HG02840 (cell line): ENCODE measurements around the gene SLC38A3.

Source experiments
- ATAC-seq: cut with Tn5 transposase; IDR thresholded peaks from one replicate; pipeline ENCODE4 v1.9.1; 2021; ENCODE audit warnings: mild to moderate bottlenecking, moderate library complexity, moderate number of reproducible peaks; ENCODE audit not compliant: unreplicated experiment, low FRiP score

The SLC38A3 gene

DNA sequence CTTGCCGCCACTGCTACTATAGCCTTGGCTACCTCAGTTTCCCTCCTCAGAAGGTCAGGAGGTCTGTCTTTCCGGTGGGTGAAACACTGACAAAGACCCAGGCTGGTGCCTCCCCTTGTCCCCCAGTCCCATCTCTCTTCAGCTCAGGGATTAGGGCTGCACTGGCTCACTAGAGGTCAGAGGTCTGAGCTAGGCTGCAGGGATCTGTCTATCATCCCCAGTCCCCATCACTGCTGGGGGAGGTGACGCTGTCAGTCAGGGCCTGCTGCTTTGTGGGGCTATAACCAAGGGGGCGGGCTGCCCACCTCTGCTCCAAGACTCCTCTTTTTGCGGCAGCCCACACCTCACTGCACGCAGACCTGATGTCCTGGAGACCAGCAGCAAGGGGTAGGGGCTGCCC is 36.3 kb upstream of the SLC38A3 start:
- no peak for ATAC-seq

DNA sequence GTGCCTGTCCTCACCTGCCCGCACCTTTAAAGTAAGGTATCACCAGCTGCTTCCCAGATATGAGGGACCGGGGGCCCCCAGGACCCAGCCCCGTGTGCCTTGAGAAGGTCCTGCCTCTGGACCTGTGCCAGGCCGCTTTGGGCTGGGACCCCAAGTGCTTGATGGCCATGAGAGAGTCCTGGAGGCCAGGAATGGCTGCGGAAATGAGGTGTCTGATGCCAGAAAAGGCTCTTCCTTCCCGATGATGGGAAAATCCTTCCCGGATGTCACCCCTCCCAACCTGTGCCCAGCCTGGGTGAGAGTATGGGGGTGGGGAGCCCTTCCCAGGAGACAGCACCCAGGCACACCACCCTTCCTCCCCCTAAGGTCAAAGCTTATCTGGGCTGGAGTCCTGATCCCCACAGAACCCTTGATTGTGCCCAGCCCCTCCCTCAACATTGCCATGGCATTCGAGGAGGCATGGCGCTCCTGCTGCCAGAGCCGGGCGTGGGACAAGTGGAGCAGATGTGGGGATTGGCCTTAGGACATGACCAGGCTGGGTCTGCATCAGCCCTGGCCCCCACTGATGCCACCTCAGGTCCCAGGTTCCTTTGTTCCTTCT is 35.7 kb upstream of the SLC38A3 start:
- ATAC-seq = no peak

DNA sequence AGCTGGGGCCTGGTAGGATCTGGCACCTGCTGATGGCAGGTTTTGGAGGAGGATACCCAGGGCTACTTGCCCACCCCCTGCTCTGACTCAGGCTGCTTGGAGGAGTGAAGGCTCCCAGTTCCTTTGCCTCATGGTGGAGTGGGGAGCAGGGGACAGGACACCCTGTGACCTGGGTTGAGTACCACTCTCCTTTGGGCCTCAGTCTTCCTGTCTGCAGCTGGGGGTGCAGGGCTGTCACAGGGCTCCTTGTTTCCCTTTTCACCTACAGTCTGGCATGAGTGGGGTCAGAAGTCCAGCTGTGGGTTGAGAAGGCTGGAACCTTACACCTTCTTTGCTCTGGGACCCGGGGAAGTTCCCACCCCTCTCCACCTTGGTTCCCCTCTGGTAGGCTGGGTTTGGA is 35.2 kb upstream of the SLC38A3 start:
- ATAC-seq = no peak

DNA sequence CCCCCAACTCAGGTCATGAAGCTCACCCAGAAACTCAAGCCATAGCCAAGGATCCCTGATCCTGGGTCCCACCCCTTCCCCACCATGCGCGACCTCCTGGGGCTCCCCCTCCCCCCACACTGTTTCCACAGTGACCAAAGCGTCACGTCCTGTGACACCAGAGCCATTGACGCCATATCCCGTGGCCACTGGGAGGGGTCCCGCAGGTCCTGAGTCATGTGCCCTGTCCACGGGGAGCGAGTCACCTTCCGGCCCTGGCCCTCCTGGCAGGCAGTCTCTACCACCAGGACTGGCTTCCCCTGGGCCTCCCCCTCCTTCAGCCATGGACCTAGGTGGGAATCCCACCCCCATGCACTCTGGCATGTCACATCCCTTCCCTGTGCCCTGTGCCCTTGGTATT is 34.4 kb upstream of the SLC38A3 start:
- no peak for ATAC-seq

DNA sequence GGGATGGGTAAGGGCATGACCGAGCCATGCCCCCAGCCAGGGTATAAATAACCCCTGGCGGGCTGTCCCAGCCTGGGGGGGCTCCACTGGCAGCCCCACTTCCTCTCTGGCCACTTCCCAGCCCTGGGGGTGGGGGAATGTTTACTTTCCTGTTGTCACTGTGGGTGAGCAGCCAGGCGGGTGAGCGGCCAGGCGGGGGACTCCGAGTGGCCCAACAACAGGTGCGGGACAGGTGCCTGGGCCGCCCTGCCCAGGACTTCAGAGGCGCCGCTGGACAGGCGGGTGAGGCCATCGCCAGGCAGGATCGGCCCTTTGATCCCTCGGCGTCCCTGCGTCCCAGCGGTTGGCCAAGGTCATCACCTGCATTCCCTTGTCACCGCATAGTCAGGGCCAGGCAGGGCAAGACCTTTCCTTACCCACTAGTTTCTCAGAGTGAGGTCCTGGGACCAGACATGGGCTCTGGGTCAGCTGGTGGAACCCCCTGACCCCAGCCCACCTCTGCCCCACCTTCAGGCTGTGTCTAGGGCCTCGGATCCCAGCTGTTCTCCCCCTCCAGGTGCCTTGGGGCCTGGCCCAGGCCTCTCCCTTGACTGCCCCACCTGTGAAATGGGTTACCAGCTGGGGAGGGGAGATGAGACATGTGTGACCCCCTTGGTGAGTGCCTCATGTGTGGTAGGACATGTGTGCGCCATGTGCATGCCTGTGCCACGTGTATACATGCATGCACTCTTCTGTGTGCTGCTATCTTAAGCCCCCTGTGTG is 33.4 kb upstream of the SLC38A3 start:
- ATAC-seq = no peak

DNA sequence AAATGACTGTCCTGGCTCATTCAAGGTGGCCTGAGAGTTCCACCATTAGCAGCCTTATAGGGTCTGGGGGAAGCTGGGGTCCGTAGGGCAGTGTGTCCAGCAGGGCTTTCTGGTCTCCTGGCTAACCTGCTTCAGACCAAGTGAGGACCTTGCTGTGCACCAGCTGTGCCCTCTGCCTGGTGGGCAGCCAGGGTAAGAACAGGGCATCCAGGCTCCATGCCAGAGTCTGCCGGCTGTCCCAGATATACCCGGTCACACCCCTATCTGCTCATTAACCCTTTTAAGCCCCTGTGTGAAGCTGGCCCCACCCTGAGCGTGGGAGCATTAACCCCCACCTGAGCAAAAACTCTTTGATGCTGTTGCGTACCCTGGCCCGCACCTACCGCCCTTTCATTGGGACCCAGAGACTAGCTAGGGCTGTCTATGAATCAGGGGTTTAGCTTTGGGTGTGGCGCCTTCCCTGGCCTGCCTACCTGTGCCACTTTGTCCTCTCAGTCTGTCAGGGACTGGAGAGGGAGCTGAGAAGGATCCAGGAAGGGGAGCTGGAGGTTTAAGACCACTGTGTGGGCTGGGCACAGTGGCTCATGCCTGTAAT is 32.3 kb upstream of the SLC38A3 start:
- no peak for ATAC-seq

DNA sequence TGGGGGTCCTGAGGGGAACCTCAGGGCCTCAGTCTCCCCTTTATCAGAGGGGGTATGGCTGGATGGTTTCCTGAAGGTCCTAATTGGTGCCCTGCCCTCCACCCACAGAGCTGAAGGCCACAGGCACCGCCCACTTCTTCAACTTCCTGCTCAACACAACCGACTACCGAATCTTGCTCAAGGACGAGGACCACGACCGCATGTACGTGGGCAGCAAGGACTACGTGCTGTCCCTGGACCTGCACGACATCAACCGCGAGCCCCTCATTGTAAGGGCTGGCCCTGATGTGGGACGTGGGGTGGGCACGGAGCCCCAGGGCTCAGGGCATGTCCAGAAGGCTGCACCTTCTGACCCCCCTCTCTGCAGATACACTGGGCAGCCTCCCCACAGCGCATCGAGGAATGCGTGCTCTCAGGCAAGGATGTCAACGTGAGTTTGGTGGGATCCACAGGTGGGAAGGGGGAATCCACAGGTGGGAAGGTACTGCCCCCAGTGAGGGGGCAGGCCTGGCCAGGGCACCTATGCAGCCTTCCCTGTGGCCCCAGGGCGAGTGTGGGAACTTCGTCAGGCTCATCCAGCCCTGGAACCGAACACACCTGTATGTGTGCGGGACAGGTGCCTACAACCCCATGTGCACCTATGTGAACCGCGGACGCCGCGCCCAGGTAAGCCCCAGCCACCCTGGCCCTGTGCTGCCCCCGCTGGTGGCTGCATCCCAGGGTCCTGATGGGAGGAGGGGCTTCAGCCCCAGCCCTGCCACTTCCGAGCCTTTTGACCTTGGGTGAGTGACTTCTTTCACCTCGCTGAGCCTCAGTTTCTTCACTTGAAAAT is 31.2 kb upstream of the SLC38A3 start:
- ATAC-seq = no peak

DNA sequence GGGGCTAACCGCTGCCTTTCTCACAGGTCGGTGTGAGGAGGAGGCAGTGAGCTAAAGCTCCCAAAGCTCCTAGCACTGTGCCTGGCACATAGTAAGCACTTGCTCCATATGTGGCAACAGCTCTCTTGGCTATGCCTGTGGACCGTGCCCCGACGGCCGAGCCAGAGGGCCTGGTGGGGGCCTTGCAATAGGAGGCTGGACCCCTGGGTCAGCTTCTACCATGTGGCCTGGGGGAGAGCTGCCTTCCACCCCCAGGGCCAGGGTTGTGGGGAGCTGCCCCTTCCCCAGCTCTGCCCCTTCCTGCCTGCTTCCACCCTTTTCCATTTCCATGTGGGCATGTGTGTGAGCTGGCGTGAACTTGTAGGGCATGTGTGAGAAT is 30.6 kb upstream of the SLC38A3 start:
- ATAC-seq = no peak

DNA sequence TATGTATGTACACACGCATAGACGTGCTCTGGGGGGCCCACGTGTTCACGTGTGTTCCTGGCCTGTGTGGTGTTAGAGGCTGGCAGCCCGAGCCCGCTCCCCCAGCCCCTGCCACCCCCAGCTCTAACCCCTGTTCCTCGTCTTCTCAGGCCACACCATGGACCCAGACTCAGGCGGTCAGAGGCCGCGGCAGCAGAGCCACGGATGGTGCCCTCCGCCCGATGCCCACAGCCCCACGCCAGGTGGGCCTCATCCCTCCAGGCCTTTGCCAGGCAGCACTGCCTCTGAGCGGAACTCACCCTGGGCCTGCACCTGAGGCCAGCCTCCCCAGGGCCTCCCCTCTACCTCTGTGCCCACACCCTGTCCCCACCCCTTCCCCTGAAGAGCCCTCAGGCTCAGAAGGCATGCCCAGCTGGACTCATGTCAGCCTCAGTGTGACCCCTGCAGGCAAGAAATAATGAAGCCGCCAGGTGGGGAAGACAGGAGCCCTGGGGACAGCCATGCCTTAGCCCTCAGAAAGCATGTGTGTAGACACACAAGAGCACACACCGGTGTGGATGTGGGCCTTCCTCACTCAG is 30.0 kb upstream of the SLC38A3 start:
- ATAC-seq = no peak

DNA sequence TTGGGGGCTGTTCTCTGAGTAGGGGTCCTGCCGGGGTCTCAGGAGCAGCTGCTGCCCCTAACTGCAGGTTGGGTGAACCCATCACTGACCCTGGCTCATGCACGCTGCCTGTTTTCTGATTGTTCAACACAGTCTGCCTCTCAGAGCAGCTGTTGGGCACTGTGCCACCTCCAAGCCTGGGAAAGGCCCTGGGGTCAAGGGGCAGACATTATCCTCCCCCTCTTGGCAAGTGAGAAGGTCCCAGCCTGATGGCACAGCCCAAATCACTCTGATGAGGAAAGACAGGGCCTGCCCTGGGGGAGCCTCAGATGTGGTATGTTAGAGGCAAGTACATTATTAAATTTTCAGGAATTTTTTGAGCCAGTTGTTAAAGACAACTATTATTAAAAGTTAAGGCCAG is 27.7 kb upstream of the SLC38A3 start:
- no peak for ATAC-seq

DNA sequence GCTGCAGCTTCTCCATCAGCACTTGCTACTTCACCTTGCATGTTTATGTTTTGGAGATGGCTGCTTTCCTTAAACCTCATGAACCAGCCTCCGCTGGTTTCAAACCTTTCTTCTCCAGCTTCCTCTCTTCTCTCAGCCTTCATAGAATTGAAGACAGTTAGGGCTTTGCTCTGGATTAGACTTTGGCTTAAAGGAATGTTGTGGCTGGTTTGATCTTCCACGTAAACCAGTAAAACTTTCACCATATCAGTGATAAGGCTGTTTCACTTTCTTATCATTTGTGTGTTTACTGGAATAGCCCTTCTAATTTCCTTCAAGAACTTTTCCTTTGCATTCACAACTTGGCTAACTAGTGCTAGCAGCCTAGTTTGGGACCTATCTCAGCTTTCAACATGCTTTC is 25.4 kb upstream of the SLC38A3 start:
- no peak for ATAC-seq

DNA sequence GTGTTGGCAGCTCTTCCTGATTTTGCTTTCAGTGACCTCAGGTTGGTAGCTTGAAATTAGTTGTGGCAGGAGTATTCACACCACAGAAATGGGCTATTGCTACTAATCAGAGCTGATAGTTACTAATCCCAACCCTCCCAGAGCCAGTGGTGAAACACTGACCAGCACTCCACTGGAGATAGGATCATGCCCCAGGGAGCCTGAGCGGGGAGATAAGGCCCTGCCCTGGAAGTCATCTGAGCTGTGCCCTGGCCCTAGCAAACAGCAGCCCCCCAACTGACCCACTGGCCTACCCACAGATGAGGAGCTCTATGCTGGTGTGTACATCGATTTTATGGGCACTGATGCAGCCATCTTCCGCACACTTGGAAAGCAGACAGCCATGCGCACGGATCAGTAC is 23.1 kb upstream of the SLC38A3 start:
- no peak for ATAC-seq

DNA sequence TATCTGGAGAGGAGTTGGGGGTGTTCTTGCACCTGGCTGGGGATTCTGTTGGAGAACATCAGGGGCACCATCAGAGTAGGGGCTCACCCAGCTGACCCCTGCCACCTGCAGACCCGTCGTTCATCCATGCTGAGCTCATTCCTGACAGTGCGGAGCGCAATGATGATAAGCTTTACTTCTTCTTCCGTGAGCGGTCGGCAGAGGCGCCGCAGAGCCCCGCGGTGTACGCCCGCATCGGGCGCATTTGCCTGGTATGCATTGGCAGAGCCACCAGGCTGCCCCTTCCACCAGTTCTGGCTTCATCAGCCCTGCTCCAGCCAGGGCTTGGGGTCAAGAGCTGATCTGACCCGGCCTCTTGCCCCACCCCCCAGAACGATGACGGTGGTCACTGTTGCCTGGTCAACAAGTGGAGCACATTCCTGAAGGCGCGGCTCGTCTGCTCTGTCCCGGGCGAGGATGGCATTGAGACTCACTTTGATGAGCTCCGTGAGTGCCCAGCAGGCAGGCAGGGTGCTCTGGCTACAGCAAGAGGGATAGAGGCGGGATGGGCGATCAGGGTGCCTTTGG is 22.5 kb upstream of the SLC38A3 start:
- ATAC-seq = no peak

DNA sequence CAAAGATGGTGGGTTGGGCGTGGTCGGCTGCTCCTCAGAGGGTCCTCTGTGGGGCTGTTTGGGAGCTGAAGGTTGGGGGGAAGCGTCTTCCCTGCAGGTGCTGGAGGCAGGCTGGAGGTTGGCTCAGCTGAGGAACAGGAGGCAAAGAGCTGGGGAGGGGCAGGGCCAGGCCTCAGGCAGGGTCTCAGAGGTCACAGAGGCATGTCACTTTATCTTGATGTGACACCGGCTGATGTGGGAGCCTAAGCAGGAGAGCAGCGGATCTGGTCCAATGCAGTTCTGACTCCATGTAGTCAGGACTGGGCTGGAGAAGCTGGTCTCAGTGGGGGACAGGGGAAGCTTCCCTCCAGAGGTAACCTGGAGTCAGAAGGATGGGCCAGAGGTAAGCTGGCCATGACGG is 21.3 kb upstream of the SLC38A3 start:
- no peak for ATAC-seq

DNA sequence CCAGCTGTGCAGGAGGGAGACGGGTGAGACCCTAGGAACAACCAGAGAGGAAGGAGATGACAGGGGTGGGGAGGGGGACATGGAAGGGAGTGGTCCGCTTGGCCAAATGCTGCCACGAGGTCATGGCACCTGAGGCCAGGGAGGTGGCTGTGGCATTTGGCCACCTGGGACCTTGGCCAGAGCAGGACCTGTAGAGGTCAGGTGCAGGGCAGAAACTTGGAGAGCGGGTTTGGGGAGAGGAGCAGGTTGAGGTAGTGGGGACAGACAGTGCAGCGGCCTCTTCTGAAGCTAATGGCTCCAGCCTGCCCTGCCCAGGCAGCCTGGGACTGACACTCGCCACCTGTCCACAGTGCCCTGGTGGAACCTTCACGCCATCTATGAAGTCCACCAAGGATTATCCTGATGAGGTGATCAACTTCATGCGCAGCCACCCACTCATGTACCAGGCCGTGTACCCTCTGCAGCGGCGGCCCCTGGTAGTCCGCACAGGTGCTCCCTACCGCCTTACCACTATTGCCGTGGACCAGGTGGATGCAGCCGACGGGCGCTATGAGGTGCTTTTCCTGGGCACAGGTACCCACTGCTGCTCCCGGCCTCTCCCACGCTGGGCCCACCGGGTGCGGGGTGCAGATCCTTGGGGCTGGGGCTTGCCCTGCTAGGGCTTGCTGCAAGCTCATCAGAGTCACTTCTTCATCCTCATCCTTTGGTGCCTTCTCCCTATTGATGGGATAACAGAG is 20.7 kb upstream of the SLC38A3 start:
- ATAC-seq = no peak

DNA sequence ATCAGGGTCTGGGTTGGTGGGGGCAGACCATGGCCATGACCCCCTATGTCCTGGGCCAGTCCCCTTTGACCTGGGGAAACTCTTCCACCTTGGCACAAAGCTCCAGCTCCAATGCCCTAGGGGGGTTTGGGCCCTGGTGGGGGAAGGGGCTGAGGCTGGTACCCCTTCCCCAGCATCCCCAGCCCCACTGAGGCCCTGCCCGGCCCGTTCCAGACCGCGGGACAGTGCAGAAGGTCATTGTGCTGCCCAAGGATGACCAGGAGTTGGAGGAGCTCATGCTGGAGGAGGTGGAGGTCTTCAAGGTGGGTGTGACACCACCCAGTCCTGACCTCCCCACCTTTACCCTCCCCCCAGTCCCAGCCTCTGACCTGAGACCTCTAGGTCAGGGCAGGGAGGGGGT is 19.8 kb upstream of the SLC38A3 start:
- ATAC-seq = no peak

DNA sequence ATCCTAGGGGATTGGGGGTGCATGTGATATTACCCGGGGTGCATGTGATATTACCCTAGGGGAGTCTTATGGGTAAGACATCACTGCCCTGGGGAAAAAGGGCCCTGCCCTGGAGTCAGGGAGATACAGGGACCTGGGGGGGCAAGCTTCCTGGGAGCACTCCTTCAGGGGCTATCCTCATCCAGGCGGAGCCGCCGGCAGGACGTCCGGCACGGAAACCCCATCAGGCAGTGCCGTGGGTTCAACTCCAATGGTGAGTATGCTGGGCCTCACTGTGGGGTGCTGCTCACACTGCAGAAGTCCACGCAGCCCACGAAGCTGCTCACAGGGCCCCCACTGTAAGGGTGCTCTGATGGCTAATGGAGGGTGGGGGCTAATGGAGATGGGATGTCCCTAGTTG is 19.0 kb upstream of the SLC38A3 start:
- ATAC-seq = no peak

DNA sequence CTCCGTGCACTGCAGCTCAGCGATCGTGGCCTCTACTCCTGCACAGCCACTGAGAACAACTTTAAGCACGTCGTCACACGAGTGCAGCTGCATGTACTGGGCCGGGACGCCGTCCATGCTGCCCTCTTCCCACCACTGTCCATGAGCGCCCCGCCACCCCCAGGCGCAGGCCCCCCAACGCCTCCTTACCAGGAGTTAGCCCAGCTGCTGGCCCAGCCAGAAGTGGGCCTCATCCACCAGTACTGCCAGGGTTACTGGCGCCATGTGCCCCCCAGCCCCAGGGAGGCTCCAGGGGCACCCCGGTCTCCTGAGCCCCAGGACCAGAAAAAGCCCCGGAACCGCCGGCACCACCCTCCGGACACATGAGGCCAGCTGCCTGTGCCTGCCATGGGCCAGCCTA is 17.3 kb upstream of the SLC38A3 start:
- ATAC-seq = no peak

DNA sequence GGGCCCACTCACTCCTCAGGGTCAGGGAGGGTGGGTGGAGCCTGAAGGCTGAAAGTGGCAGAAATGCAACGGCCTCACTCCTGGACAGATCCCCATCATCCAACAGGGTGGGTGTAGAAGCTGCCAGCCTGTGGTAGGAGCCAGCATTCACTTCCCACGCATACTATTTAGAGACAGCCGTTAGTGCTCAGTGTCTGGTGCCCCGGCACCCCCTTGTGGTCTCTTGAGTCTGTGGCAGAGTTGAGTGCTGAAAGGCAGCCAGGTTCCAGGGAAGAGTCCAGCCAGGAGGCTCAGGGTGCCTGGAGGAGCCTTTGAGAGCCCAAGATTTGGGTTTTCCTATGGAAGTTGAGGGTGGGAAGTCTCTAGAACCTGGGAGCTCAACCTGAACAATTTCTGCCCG is 15.8 kb upstream of the SLC38A3 start:
- ATAC-seq = no peak

DNA sequence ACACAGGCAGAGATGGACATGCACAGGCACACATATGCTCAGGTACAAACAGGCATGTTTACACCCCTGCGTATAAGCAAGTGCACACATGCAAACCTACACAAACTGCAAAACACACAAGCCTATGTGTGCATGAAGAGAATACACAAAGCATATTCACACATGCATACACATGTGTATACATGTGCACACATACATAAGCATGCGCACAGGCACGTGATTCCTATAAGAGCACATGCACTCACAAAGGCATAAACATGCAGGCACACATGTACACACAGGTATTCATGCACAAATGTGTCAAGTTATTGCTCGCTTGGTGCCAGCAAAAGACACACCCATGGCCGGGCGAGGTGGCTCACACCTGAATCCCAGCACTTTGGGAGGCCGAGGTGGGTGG is 15.1 kb upstream of the SLC38A3 start:
- ATAC-seq = no peak
